GM18499 (cell line): ENCODE data around the gene ATP10A.

Experiments
- ATAC-seq: cut with Tn5 transposase; IDR thresholded peaks from one replicate; pipeline ENCODE4 v1.9.1; 2021; ENCODE audit warnings: moderate number of reproducible peaks; ENCODE audit not compliant: insufficient read depth, unreplicated experiment

ATP10A gene

DNA sequence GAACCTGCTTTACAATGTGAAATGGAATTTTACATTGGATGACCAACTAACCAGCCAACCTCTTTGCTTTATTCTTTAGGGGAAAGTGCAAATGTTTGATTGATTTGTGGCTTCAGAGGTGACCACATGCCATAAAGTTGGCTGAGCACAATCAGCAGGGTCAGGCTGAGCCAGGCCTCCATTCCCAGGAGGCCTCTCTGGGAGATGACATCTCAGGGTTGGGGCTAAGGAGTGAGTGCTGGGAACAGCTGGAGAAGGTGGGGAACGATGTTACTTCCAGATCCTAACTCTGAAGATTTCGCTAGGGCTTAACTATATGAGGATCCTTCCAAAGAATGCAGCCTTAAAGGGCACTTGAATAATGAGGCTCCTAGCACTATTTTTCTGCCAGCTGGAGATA is 131.7 kb downstream of the ATP10A start:
- ATAC-seq: no peak

DNA sequence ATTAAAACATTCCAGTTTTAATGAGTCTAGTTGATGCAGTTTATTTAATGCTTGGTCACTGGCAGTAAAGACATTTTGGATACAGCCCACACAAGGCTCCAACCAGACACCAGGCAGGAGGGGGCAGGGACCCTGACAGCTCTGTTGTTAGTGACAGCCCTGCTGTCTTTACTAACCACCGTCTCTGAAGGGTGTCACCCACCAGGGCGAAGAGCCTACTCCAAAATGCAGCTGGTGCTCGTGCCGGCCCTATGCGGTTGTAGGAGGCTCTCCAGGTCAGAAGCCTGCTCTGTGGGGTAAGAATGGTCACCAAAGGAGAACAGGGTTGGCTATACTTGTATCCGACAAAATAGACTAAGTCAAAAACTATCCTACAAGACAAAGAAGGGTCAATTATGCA is 132.2 kb downstream of the ATP10A start:
- ATAC-seq: no peak

GRCh38 chr15:25728816-25729215 is 134.3 kb downstream of the ATP10A start:
- ATAC-seq: no peak

GRCh38 chr15:25727867-25728600 is 135.1 kb downstream of the ATP10A start:
- ATAC-seq: no peak

DNA sequence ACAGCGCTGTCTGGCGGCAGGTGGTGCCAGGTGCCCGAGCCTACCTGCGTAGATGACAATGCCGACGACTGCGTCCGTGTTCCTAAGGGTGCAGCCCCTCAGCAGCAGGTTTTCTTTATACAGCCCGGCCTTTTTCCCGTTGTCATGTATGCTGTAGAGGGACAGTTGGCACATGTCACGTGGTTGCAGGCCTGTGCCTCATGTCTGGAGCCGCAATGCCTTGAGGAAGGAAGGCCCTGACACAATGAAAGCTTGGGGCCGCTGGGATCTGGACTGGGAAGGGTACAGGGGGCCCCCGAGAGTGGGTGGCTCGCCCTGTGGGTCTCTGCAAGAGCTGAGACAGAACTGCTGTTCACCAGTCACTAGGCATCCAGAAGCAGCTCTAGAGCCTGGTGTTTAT is 136.0 kb downstream of the ATP10A start:
- no peak for ATAC-seq

GRCh38 chr15:25725758-25726157 is 137.4 kb downstream of the ATP10A start:
- ATAC-seq: no peak

DNA sequence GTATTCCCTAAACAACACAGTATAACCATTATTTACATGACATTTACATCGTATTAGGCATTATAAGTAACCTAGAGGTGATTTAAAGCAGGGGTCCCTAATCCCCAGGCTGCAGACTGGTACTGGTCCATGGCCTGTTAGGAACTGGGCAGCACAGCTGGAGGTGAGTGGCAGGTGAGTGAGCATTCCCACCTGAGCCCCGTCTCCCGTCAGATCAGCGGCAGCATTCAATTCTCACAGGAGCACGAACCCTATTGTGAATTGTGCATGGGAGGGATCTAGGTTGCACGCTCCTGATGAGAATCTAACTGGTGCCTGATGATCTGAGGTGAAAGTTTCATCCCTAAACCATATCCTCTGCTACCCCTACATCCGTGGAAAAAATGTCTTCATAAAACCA is 138.2 kb downstream of the ATP10A start:
- no peak for ATAC-seq

- no peak for ATAC-seq
Observed at GRCh38 chr15:25721605-25721955, 141.5 kb downstream of the ATP10A start.

DNA sequence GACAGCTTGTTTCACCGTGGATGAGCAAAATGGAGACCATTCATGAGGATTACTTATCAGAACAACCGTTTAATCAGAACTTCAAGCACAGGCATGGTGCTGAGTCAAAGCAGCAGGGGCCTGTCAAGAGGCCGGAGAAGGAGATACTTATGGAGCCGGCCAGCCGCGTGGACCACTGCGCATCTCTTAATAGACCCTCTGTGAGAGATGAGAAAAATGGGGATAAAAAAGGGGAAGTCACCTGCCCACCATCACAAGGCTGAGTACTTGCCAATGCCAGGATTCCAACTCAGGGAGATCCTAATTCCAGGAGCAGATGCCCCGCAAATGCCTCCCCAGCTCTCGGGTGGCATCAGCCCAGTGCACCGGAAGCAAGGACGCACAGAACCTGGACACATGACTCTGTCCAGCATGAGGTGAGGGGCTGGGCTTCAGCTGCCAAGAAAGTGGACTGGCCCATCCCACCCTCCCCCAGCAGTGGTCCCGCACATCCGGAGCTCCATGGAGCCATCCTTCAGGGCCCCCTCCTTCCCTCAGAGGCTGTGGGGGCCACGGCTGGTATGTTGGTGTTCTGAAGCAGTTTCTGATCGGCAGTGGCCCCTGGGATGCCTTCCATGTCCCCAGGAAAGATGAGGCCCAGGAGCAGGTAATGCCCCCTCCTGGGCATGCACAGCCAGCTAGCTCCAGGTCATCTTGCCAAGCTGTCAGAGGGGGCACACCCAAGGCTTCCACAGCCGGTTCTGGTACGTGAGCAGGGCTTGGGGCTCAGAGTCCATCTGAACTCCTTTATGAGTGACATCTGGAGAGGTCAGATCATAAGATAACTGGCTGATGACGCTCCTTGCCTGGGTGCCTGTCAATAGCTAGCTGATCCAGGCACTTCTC is 143.8 kb downstream of the ATP10A start:
- no peak for ATAC-seq

- ATAC-seq: no peak
Observed at GRCh38 chr15:25718597-25718996, 144.5 kb downstream of the ATP10A start.

GRCh38 chr15:25718169-25718536 is 145.0 kb downstream of the ATP10A start:
- no peak for ATAC-seq

DNA sequence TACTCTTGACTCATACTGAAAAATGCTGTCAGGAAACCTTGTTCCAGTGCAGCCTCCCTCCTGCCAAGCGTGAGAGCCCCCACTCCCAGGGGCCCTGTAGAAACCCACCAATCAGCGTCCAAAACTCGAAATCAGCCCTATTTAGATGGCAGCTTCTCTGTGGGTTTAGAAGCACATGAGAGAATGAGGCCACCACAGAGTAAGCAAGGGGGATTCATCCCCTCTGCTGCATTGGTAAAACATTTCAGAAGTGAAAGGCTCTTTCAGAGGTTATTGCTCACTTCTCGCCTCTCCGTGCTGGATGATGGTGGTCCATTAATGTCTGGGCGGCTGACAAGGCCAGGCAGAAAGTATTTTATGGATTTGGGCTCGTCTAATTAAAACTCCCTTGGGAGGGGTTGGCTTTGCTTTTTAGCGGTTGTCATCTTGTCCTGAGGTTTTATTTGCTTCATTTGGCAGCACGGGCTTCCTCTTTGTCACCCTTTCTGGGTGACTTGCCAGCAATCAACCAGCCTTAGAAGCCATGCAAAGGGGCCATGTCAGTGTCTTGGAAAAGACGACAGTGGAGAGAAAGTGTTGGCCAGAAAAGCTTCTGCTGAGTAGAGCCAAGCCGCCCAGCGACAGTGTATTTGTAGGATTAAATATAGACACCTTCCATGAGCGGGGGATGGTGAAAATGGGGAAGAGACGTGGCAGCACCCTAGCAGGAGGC is 145.5 kb downstream of the ATP10A start:
- ATAC-seq: no peak

GRCh38 chr15:25717127-25717456 is 146.0 kb downstream of the ATP10A start:
- no peak for ATAC-seq

- no peak for ATAC-seq
Observed at GRCh38 chr15:25716414-25717126, 146.6 kb downstream of the ATP10A start.

DNA sequence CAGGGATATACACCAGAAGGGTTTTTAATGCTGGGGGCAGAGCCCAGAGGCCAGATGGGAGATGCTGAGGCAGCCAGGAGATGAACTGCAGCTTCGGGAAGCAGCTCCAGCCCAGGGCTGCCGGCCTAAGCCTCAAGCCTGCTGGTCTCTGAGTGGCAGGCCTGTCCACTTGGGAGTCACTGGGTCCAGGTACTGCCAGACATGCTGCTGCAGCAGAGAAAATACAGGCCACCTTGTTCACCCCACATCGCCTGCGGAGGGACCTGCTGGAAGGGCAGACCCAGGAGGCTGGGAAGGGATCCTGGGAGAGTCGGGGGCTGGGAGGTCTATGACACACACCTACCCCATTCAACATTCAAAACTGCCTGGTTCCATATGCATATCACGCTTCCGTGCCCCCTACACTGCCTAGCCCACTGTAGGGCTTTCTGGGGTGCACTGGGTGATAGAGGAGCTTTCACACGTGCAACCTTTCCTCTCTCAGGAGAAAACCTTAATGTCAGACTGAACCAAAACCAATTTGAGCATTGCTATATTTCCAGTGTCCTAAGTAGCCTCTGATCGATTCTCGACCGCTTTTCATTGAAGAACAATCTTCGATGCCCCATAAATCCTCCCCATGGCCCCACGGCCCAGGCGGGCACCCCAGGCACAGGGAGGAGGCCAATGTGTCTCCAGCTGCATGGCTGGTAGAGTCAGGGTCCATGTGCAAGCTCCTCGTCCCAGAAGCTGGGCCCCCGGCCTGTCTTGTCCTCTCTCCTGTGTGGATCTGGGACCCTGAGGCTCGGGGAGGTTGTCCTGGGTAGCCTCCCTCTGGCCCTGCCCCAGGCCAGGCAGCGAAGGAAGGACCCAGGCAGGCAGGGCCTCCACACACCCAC is 147.4 kb downstream of the ATP10A start:
- no peak for ATAC-seq

GRCh38 chr15:25714538-25714840 is 148.6 kb downstream of the ATP10A start:
- ATAC-seq: no peak

GRCh38 chr15:25713736-25714537 is 149.2 kb downstream of the ATP10A start:
- ATAC-seq: no peak

- ATAC-seq: no peak
Observed at GRCh38 chr15:25712961-25713355, 150.2 kb downstream of the ATP10A start.
